SJCRH30 (cell line): Measurements from ENCODE around the gene TRIM45. TPM values are rescaled to one million over a fixed set of nuclear protein-coding genes. Genes with fewer than 3 reads are reported as not detected.

Source experiments
- DNase-seq, 2 experiments: peaks; one replicate each; pipeline ENCODE4 v3.0.0-alpha.2; 2015 to 2020
- H3K27ac ChIP-seq: fragments of 250-450 bp; sonication (Bioruptor Pico); 2 replicates; pipeline ENCODE4 v1.5.1; 2020; ENCODE audit warnings: mild to moderate bottlenecking, moderate library complexity
- H3K27me3 ChIP-seq: fragments of 250-450 bp; sonication (Bioruptor Pico); 2 replicates; pipeline ENCODE4 v1.5.1; 2020; ENCODE audit warnings: mild to moderate bottlenecking, moderate library complexity
- H3K36me3 ChIP-seq: fragments of 250-450 bp; sonication (Bioruptor Pico); 2 replicates; pipeline ENCODE4 v1.5.1; 2020; ENCODE audit warnings: mild to moderate bottlenecking, moderate library complexity
- H3K4me1 ChIP-seq: fragments of 250-450 bp; sonication (Bioruptor Pico); 2 replicates; pipeline ENCODE4 v1.5.1; 2020; ENCODE audit warnings: mild to moderate bottlenecking, moderate library complexity
- H3K4me3 ChIP-seq: fragments of 250-450 bp; sonication (Bioruptor Pico); 2 replicates; pipeline ENCODE4 v1.5.1; 2020; ENCODE audit warnings: mild to moderate bottlenecking, moderate library complexity
- H3K9me3 ChIP-seq: fragments of 250-450 bp; sonication (Bioruptor Pico); replicated peaks from 2 replicates; pipeline ENCODE4 v1.5.1; 2020; ENCODE audit warnings: mild to moderate bottlenecking, moderate library complexity
- total RNA-seq: library from RNA; depleted of rRNA; stranded (reverse); fragments of >200 nt; shearing (Covaris generic); gene quantifications from 2 replicates; pipeline ENCODE4 v1.2.3, GENCODE V29; 2014

The TRIM45 gene
- total RNA-seq, 1 experiment from 2014 or later: 16.1 TPM

DNA sequence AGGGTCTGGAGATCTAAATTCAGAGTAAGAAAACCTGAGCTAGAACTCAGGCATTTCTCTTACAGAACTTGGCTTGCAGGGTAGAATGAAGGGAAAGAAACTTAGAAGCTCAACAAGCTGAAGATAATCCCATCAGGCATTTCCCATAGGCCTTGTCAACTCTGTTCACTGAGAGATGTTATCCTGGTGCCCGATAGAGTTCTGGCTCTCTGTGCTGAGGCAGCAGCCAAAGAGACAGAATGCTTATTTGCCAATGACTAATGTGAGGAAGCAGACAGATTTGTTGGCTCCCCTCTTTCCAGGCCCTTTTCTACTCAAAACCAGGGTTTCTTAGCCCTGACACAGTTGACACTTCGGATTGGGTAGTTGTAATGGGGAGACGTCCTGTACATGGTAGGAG is 22.3 kb upstream of the TRIM45 start:
- H3K4me1 ChIP-seq: peaks cover 32% of the 10 kb centered on the region
- no peaks in the 10 kb centered on the region for H3K27me3 ChIP-seq
- no peak for DNase-seq
- no peaks in the 10 kb centered on the region for H3K36me3 ChIP-seq
- H3K9me3 ChIP-seq: no peaks in the 10 kb centered on the region; the same call in 1 of the 2 replicates
- H3K27ac ChIP-seq: no peak overlapping the region
- no peak overlapping the region for H3K4me3 ChIP-seq

DNA sequence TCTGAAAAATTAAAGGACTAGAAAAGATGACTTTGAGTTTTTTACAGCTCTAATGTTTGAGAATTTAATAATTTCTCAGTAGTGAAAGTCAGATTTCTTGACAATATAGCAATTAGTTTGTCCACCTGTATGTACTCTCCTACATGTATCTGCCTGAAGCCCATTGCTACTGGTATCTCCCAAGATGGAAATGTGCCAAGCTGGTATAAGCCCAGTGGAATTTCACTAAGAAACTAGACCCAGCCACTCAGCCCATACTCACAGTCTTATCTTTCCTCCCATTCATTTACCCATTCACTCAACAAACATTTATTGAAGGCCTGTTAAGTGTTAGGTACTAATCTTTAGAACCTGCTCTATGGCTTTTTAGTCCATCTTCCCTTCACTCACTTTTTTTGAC is 21.6 kb upstream of the TRIM45 start:
- Histone ChIP-seq H3K9me3 (no peaks in the 10 kb centered on the region; the same call in 1 of the 2 replicates), H3K36me3 (no peaks in the 10 kb centered on the region), H3K4me1 (peaks cover 33% of the 10 kb centered on the region), H3K4me3 (no peak overlapping the region), H3K27ac (no peak overlapping the region), H3K27me3 (no peaks in the 10 kb centered on the region)
- DNase-seq: no peak

DNA sequence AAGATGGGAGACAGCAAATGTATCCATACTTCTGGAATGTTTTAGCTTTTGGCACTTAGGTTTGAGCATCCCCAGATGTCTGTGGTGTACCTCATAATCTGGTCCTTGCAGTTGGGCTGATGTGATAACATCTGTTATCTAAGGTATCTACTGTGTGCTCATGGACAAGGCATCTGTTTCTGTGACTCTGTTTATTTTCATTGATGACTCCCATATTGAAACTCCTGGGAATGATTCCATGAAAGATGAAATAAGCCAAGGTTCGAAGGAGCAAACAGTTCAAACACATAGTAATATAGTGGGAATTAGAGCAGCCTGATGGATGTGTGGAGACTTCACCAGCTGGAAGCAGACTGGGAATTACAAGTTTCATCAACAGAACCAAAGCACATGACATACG is 20.7 kb upstream of the TRIM45 start:
- Histone ChIP-seq H3K9me3 (no peaks in the 10 kb centered on the region; the same call in 1 of the 2 replicates), H3K4me3 (no peak overlapping the region), H3K27ac (no peak overlapping the region), H3K27me3 (no peaks in the 10 kb centered on the region), H3K36me3 (no peaks in the 10 kb centered on the region), H3K4me1 (peaks cover 31% of the 10 kb centered on the region)
- DNase-seq: no peak

DNA sequence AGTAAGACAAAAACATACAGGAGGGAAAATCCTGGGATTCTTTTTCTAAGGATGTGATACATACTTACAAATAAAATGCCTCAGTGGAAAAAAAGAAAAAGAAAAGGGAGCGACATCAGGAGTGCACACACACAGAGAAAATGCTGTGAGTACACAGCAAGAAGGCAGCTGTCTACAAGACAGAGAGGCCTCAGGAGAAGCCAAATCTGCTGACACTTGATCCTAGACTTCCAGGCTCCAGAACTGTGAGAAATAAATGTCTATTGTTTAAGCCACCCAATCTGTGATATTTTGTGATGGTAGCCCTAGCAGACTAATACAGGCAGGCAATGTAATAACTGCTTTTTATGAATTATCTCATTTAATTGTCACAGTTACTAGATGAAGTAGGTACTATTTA is 17.0 kb upstream of the TRIM45 start:
- peak; percentile 55 to 75 for DNase-seq
- Histone ChIP-seq H3K4me1 (peaks cover 18% of the 10 kb centered on the region), H3K36me3 (no peaks in the 10 kb centered on the region), H3K4me3 (no peak overlapping the region), H3K9me3 (peaks cover 2% of the 10 kb centered on the region; the same call in 1 of the 2 replicates), H3K27me3 (no peaks in the 10 kb centered on the region), H3K27ac (peak overlapping the region; percentile 29)

DNA sequence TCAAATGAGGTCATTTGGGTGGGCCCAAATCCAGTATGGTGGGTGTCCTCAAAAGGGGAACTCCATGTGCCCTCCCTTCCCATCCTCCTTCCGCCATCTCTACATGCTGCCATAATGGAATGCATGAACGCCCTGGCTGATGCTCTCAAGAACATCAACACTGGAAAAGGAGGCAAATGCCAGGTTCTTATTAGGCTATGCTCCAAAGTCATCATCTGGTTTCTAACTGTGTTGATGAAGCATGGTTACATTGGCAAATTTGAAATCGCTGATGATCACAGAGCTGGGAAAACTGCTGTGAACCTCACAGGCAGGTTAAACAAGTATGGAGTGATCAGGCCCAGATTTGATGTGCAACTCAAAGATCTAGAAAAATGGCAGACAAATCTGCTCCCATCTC is 16.6 kb upstream of the TRIM45 start:
- DNase-seq: no peak
- Histone ChIP-seq H3K36me3 (no peaks in the 10 kb centered on the region), H3K27ac (peak overlapping the region; percentile 29), H3K4me1 (peaks cover 18% of the 10 kb centered on the region), H3K4me3 (no peak overlapping the region), H3K9me3 (peaks cover 2% of the 10 kb centered on the region; the same call in 1 of the 2 replicates), H3K27me3 (no peaks in the 10 kb centered on the region)

DNA sequence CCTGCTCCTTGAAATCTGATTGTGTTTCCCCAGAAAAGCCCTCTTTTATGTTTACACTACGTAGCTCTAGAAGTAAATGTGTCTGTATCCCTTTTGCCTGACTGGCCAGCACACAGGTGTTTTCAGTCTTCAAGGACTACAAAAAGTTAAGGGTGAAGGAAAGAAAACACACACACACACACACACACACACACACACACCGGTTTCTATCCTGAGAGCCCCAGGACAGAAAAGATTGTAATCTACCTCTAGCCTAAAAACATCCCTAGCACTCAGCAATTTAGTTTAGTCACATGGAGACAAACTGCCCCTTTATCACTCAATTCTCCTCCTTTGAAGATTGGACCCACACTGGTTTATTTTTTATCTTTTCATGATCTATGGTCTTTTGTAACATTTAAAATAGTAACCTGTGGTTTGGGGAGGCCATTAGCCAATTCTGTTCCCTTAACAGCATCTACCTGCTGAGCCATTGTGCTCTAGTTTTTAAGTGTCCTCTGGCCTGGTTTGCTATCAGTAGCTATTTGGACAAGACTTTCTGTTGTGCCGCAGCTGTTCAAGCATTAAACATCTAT is 15.8 kb upstream of the TRIM45 start:
- Histone ChIP-seq H3K4me1 (peaks cover 18% of the 10 kb centered on the region), H3K36me3 (no peaks in the 10 kb centered on the region), H3K27ac (no peak overlapping the region; the same call in 1 of the 2 replicates), H3K9me3 (peaks cover 2% of the 10 kb centered on the region; the same call in 1 of the 2 replicates), H3K4me3 (no peak overlapping the region), H3K27me3 (no peaks in the 10 kb centered on the region)
- DNase-seq: no peak

DNA sequence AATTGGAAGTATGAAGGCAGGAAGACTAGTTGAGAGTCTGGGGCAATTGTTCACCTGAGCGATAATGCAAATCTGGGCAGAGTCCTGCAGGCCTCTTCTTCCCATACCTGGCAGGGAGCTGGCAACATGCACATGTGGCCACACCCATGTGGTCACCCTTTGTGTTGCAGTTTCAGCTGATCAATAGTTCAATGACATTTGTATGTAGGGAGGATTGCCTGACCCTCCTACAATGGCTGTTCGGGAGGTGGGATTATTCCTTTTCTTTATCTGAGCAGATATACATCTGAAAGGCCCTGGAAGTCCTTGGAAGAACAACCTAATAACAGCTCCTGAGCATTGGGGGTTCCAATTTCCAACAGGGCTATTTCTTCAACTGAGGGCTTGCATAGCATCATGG is 15.2 kb upstream of the TRIM45 start:
- no peak overlapping the region for H3K27ac ChIP-seq
- no peak overlapping the region for H3K4me3 ChIP-seq
- H3K9me3 ChIP-seq: peaks cover 2% of the 10 kb centered on the region; the same call in 1 of the 2 replicates
- no peaks in the 10 kb centered on the region for H3K36me3 ChIP-seq
- H3K27me3 ChIP-seq: no peaks in the 10 kb centered on the region
- H3K4me1 ChIP-seq: peaks cover 18% of the 10 kb centered on the region
- no peak for DNase-seq

DNA sequence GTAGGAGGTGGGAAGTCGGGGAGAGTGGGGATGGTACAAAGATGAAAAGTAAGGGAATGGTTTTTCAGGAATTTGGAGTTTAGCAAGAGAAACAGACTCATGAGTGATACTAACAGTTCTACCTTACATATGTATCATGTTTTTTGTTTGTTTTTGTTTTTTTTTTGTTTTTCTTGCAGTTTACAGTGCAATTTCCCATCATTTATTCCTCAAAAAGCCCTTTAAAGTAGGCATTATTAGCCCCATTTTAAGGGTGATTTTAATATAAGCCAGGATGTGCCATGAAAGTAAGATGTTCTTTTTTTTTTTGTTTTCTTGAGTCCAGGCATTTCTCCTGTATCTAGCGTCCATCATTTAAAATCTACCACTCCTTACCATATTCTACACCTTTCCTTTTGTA is 13.8 kb upstream of the TRIM45 start:
- H3K27ac ChIP-seq: no peak overlapping the region
- H3K36me3 ChIP-seq: no peaks in the 10 kb centered on the region
- no peaks in the 10 kb centered on the region for H3K27me3 ChIP-seq
- no peak for DNase-seq
- H3K4me3 ChIP-seq: no peak overlapping the region
- peaks cover 2% of the 10 kb centered on the region; the same call in 1 of the 2 replicates for H3K9me3 ChIP-seq
- H3K4me1 ChIP-seq: peaks cover 18% of the 10 kb centered on the region

DNA sequence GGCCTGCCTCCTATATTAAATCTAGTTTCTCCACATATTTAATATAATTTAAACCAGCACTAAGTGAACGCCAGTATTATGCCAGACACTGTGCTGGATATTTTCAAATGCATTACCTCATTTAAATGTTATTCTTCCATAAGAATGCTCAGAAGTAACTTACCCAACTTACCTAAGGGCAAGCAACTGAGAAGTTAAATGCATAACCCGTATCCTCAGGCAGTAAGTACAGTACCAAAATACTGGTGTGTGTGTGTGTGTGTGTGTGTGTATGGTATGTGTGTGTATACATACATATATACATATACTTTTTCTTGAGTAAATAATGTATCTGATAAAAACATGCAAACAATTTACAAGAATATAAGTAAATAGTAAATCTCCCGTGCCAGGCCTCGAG is 9.0 kb upstream of the TRIM45 start:
- DNase-seq: no peak
- H3K36me3 ChIP-seq: no peaks in the 10 kb centered on the region
- no peaks in the 10 kb centered on the region for H3K27me3 ChIP-seq
- H3K4me3 ChIP-seq: no peak overlapping the region
- H3K4me1 ChIP-seq: no peaks in the 10 kb centered on the region
- no peak overlapping the region for H3K27ac ChIP-seq
- 0 out of 2 replicates have a peak, but pooled peaks cover under 1% of the 10 kb centered on the region for H3K9me3 ChIP-seq

DNA sequence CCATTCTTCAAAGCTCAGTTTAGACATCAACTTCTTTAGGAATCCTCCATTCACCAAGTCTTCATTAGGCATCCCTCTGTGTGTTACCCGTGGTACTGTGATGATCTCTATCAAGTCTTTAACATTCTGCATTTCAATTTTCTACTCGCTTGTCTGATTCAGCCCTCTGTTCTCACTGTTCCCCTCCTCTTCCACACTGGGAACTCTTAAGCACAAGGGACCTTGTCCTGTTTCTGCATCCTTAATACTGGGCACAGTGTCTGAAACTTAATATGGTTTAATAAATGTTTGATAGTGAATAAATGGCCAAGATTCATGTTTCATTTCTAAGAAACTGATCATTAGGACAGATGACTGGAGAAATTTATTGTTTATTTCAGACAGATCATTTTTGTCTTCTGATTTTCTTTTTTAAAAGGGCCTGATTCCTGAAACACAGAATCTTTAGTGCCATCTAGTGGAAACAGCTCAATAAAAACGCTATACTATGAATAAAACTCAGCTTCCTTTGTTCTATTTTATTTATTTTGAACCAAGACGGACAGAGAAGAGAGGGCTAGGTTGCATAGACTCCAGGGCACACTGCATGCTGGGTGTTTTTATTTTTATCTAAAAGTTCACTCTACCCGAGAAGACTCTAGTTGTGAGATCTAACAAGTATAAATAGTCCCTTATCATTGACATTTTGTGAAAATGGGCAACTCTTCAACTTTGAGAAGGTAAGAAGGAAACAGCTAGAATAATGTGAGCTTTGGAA is 7.0 kb upstream of the TRIM45 start:
- Histone ChIP-seq H3K27ac (no peak overlapping the region), H3K4me3 (no peak overlapping the region), H3K9me3 (no peaks in the 10 kb centered on the region), H3K36me3 (no peaks in the 10 kb centered on the region), H3K4me1 (no peaks in the 10 kb centered on the region), H3K27me3 (no peaks in the 10 kb centered on the region)
- DNase-seq: peak in 1 of 2 experiments; percentile 63

DNA sequence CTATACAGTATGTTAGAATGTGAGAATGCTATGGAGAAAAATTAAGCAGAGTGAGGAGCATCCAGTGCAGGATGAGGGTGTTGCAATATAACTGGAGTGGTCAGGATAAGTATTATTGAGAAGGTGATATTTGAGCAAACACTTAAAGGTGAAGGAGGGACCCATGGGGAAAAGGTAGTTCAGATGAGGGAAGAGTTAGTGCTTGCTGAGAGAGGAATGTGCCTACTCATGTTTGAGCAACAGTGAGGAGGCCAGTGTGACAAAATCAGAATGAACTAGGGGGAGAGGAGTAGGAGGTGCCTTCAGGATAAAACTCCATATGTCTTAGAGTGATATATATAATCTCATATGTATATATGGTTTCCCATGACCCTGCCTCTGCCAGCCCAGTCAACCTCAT is 6.2 kb upstream of the TRIM45 start:
- Histone ChIP-seq H3K27me3 (no peaks in the 10 kb centered on the region), H3K4me1 (peaks cover 5% of the 10 kb centered on the region), H3K4me3 (no peak overlapping the region), H3K9me3 (no peaks in the 10 kb centered on the region), H3K36me3 (no peaks in the 10 kb centered on the region), H3K27ac (no peak overlapping the region)
- no peak for DNase-seq

DNA sequence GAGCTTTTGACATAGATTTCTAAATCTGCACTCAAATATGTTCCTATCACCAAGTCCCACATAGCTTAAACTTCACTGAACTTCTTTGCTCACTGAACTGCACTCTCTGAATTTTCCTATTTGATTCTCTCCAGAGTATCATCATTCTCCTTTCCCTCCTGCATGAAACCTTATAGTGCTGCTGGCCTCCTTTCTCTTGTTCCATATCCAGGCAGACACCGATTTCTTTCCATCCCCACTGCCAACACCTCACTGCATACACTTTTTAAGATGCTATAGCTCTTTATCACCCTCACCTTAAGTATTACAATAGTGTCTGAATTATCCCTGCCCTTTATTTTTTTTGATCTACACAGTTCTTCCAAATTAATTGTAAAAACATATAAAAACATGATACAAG is 3.1 kb upstream of the TRIM45 start:
- no peak overlapping the region for H3K4me3 ChIP-seq
- no peak overlapping the region for H3K27ac ChIP-seq
- H3K4me1 ChIP-seq: peaks cover 7% of the 10 kb centered on the region
- no peaks in the 10 kb centered on the region for H3K27me3 ChIP-seq
- no peak for DNase-seq
- no peaks in the 10 kb centered on the region for H3K36me3 ChIP-seq
- no peaks in the 10 kb centered on the region for H3K9me3 ChIP-seq

DNA sequence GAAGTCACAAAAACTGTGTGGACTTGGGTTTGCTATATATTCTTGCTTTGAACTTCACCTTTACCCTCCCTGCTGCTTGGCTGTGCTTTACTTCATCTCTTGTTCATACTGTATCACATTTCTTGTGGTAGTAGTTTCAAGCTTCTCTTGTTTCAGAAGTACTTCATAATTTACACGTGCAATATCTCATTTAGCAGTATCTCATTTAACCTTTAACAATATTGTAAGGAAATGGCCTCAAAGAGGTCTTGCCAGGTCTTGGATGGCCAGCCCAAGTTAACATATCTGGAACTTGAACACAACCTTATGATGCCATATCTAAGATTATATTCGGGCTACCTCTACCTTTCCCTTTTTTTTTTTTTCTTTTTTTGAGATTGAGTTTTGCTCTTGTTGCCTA is 1.7 kb upstream of the TRIM45 start:
- no peaks in the 10 kb centered on the region for H3K36me3 ChIP-seq
- peak overlapping the region; percentile 100 for H3K27ac ChIP-seq
- H3K9me3 ChIP-seq: no peaks in the 10 kb centered on the region
- peak overlapping the region; percentile 68; the same call in 1 of the 2 replicates for H3K4me3 ChIP-seq
- no peak for DNase-seq
- peaks cover 7% of the 10 kb centered on the region for H3K4me1 ChIP-seq
- no peaks in the 10 kb centered on the region for H3K27me3 ChIP-seq

DNA sequence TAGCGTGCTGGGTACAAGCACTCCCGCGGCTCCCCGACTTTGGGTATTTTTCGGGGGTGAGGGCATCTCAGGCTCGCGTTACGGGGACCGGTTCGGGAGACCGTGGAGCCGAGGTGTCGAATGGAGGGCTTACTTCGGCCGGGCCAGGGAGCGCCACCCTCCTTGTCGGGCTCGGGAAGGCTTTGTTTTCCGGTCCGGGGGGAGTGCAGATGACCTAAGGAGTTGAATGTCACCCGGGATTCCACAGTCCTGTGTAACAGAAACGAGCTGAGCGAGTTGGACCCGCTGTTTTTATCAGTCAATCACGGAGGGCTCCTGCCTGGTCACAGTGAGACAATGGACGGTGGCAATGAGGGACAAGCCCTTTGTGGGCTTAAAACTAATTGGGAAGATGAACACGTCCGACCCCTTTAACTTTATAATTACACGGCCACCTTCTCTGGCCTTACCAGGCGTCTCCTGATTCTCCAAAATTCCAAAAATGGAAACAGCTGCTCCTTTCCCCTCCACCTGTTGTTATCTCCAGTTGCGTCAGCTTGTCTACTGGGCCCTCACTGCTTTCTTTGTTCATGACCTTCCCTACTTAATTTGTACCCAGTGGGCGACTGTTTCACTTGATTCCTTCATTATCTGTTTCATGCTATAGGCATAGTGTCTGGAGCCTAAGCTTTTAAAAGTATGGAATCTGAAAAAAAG is 929 bp upstream of the TRIM45 start:
- no peaks in the 10 kb centered on the region for H3K27me3 ChIP-seq
- H3K4me1 ChIP-seq: peaks cover 7% of the 10 kb centered on the region
- no peaks in the 10 kb centered on the region; the same call in 1 of the 2 replicates for H3K36me3 ChIP-seq
- peak overlapping the region; percentile 68 for H3K4me3 ChIP-seq
- no peaks in the 10 kb centered on the region for H3K9me3 ChIP-seq
- peak overlapping the region; percentile 100 for H3K27ac ChIP-seq
- DNase-seq: peak; percentile 87 to 95
